Transverse colon (tissue), 4 donors: ENCODE results near the gene MAB21L2.

Experiments
- POLR2A ChIP-seq: fragments of 450-650 bp; IDR thresholded peaks from one replicate; pipeline ENCODE4 v1.6.1; 2016; ENCODE audit warnings: antibody characterized with exemption, mild to moderate bottlenecking, moderate library complexity
- POLR2AphosphoS5 ChIP-seq, 3 donors: sonication (generic); formaldehyde crosslinking; IDR thresholded peaks; one replicate each; pipeline ENCODE4 v1.6.1; 2016; ENCODE audit warnings: antibody characterized with exemption in 3 of 3
- TF ChIP-seq, protein P1 (sequence below), 5 experiments: fragments of 200-600 bp in 3 of 5; fragments of 450-650 bp in 2 of 5; sonication (generic) in 3 of 5; IDR thresholded peaks; 1 replicate in 2 of 5; 2 replicates in 3 of 5; pipeline ENCODE4 v1.5.1; 2016 to 2017; ENCODE audit warnings: antibody characterized with exemption in 5 of 5, inconsistent platforms in 3 of 5, mild to moderate bottlenecking in 2 of 5, moderate library complexity in 1 of 5

DNA sequence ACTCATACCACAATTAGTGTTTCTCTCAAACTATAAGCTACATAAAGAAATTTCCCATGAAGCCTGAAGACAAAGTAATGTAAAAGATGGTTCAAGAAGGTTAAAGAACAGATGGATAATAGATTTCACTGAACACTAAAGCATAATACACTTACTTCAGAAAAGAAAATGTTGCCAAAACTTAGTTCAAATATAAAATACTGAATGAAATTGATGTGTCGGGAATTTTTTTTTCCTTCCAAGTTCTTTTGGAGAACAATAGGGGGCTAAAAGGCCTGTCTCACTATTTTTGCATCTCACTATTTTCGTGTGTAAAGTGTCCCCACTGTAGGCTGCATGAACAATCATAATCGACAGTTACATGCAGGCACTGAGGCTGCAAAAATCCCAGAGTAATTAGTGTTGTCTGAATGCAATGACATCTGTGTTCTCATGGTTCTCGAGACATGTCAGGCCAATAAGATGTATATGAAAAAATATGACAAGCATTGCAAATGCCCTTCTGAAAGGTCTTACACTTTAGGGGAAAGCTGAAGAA is 11.9 kb upstream of the MAB21L2 start:
- TF ChIP-seq, protein P1, sequence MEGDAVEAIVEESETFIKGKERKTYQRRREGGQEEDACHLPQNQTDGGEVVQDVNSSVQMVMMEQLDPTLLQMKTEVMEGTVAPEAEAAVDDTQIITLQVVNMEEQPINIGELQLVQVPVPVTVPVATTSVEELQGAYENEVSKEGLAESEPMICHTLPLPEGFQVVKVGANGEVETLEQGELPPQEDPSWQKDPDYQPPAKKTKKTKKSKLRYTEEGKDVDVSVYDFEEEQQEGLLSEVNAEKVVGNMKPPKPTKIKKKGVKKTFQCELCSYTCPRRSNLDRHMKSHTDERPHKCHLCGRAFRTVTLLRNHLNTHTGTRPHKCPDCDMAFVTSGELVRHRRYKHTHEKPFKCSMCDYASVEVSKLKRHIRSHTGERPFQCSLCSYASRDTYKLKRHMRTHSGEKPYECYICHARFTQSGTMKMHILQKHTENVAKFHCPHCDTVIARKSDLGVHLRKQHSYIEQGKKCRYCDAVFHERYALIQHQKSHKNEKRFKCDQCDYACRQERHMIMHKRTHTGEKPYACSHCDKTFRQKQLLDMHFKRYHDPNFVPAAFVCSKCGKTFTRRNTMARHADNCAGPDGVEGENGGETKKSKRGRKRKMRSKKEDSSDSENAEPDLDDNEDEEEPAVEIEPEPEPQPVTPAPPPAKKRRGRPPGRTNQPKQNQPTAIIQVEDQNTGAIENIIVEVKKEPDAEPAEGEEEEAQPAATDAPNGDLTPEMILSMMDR (IDR thresholded peaks at IDR 0.05), result no peak
- TF ChIP-seq POLR2AphosphoS5 (IDR thresholded peaks at IDR 0.05) (no peak), POLR2A (no peak)
